Fibroblast of the aortic adventitia (primary cell): ENCODE results near the gene TBX21. TPM values are rescaled to one million over a fixed set of nuclear protein-coding genes. Genes with fewer than 3 reads are reported as not detected.

Experiments used
- DNase-seq: peaks from one replicate; pipeline ENCODE4 v3.0.0-alpha.2; 2010; ENCODE audit warnings: low read depth
- H3K4me3 ChIP-seq: 2 replicates; pipeline ENCODE4 v1.5.1; 2011; ENCODE audit warnings: low read depth, mild to moderate bottlenecking, control low read depth, low read length, moderate library complexity
- CTCF ChIP-seq: IDR thresholded peaks from 2 replicates; pipeline ENCODE4 v1.5.1; 2011; ENCODE audit warnings: mild to moderate bottlenecking, low read length, control low read depth, inconsistent platforms; ENCODE audit not compliant: insufficient read depth
- total RNA-seq: library from RNA; depleted of rRNA; stranded (reverse); fragments of >200 nt; gene quantifications from 2 replicates; pipeline ENCODE4 v1.2.3, GENCODE V29; 2012; ENCODE audit warnings: low replicate concordance

The TBX21 gene
- total RNA-seq, 1 donor, result not detected

- TF ChIP-seq CTCF, result no peak
- H3K4me3 ChIP-seq, result no peak overlapping the region
- no peak for DNase-seq
Measured at GRCh38 chr17:47720196-47720595, 12.8 kb upstream of the TBX21 start.

GRCh38 chr17:47720754-47721533 is 12.1 kb upstream of the TBX21 start:
- no peak overlapping the region for H3K4me3 ChIP-seq
- TF ChIP-seq CTCF, result no peak
- no peak for DNase-seq

GRCh38 chr17:47721725-47722124 is 11.3 kb upstream of the TBX21 start:
- TF ChIP-seq CTCF, result no peak
- no peak overlapping the region for H3K4me3 ChIP-seq
- DNase-seq, result no peak

GRCh38 chr17:47724705-47725104 is 8.3 kb upstream of the TBX21 start:
- H3K4me3 ChIP-seq, result no peak overlapping the region
- no peak for TF ChIP-seq CTCF
- no peak for DNase-seq

GRCh38 chr17:47725446-47726111 is 7.5 kb upstream of the TBX21 start:
- no peak for DNase-seq
- no peak overlapping the region for H3K4me3 ChIP-seq
- TF ChIP-seq CTCF, result no peak

- no peak for DNase-seq
- H3K4me3 ChIP-seq, result no peak overlapping the region
- TF ChIP-seq CTCF, result no peak
Measured at GRCh38 chr17:47726796-47727703, 6.0 kb upstream of the TBX21 start.
